ENCODE data around the gene C1GALT1.

- no peak for TF ChIP-seq CTCF (IDR thresholded peaks at IDR 0.05; ENCODE audit: insufficient read depth, low read length)
- TF ChIP-seq POLR2AphosphoS5 (IDR thresholded peaks at IDR 0.05; ENCODE audit: low read depth), result no peak
Measured at GRCh38 chr7:7223250-7223649, 40.9 kb downstream of the C1GALT1 start.
